HG02763 (cell line): ENCODE measurements around the gene COL11A2.

ENCODE experiments used
- ATAC-seq: cut with Tn5 transposase; IDR thresholded peaks from one replicate; pipeline ENCODE4 v1.9.1; 2021; ENCODE audit warnings: mild to moderate bottlenecking, moderate library complexity; ENCODE audit not compliant: unreplicated experiment

COL11A2 gene

DNA sequence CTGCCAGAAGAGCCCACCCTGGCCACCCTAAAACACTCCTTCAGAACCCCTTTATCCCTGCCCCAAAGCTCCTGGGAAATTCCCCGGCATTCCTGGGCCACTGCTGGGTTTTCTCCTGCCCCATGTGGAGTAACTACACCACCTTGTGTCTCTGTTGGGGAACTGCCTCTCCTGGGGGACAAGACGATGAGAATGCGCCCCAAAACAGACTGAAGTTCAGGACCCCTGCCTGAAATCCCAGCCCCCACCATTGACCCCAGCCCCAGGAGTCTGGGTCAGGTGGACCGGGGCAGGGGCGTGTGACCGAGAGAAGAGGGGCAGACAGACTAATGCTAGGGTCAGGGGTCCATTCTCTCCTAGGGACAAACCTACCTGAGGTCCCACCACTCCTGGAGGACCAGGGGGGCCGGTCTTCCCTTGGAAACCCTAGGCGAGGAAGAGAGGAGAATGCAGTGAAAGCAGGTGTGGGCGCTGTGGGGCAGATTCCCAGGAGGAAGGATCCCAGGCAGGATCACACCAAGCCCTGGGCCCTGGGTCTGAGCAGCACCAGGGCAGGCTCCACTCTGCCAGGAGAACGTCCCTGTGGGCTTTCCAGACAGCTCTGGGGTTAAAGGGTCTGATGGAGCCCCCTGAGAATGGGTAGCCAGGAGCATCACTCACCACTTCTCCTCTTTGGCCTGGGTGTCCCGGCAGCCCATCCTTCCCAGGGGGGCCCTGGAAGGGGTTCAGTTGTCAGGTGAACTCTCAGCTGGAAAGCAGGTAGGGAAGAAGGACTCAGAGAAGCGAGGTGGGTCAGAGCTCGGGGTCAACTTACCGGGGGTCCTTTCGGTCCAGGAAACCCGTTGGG, 19.4 kb downstream of the COL11A2 start:
- no peak for ATAC-seq

DNA sequence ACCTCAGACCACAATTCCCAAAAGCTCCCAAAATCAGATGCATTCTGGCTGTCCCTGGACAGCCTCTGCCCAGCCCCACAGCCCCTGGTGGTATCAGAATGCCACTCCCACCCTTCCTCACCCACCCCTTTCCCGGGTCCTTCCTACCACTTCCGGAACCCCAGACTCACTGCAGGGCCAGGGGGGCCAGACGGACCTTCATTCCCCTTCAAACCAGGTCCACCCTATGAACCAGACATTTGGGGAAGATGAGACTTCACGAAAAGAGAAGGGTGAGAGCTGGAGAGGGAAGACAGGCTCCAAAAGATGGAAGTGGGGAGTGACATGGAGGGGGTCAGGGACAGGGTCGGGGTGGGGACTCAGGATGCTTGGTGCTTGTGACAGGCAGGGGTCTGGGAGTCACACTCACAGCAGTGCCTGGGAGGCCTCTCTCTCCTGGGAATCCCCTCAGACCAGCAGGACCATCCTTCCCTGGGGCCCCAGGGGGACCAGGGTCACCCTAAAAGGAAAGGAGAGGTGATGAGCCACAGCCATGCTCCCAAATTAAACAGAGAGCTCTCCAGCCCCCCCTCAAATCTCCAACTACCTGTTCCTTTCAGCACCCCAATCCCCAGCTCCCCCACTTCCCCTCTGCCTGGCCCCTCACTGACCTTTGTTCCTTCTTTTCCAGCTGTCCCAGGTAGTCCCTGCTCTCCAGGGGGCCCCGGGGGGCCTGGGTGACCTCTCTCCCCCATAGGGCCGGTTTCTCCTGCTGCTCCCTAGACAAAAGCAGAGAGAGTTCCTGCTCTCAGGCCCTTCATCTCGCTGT, 20.2 kb downstream of the COL11A2 start:
- ATAC-seq: no peak

DNA sequence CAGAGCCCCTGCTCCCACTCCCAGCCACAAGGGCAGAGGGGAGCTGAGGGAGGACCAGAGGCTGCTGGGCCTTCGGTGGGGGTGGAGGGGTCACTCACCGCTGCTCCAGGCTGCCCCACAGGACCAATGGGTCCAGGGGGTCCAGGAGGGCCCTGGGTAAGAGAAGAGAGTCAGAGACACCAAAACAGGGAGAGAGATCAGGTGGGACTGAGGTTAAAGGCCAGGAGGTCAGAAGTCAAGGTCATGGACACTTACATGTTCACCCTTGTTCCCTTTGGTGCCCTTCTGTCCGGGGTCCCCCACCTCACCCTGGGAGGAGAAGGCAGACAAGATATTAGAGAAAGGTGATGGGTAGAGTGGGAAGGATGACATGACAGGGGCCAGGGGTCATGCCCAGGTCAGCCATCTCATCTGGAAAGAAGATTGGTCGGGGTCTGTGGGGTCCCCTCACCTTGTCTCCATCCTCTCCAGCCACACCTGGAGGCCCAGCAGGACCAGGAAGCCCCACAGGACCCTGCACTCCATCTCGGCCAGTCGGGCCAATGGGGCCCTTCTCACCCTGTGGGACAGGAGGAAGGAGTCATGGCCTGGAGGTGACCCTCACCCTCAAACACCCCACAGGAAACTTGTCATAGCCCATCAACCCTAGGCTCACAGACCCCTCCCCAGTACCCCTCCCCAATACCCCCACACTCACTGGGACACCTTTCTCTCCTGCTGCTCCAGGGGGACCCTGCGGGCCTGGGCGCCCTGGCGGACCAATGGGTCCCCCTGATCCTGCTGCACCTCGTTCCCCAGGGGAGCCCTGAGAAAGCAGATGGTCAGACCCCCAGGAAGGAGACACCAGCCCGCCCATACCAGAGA, 21.0 kb downstream of the COL11A2 start:
- ATAC-seq: no peak

DNA sequence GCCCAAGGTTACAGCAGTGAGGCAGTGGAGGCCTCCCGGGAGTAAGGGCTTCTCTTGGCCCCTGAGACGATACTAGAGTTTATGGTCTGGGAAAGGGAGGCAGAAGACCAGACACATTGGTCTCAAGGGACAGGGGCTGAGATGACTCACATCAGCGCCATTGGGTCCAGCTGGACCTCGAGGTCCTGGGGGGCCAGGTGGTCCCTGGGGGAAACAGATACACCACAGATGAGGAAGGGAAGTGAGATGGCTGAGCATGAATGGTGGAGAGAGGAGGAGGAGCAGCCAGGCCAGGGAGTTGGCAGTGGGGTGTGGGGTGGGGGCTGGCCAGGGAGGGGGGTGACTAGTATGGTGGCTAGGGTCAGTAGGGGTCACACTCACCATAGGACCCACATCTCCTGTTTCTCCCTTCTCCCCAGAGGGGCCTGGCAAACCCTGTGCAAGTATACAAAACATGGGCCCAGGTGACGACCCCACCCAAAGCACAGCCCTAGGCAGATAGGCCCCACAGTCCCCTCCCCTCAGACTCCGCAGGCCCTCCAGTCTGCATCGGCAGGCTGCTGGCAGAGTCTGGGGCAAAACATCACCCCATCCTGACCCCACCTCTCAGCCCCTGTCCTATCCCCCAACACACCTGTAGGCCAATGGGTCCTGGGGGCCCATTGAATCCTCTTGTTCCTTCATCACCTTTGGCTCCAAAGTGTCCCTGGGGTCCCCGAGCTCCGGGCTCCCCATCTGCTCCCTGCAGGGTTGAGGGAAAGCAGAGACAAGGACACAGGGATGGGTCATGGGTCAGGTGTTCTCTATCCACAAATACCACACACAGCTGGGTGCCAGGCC, 21.9 kb downstream of the COL11A2 start:
- ATAC-seq: no peak

DNA sequence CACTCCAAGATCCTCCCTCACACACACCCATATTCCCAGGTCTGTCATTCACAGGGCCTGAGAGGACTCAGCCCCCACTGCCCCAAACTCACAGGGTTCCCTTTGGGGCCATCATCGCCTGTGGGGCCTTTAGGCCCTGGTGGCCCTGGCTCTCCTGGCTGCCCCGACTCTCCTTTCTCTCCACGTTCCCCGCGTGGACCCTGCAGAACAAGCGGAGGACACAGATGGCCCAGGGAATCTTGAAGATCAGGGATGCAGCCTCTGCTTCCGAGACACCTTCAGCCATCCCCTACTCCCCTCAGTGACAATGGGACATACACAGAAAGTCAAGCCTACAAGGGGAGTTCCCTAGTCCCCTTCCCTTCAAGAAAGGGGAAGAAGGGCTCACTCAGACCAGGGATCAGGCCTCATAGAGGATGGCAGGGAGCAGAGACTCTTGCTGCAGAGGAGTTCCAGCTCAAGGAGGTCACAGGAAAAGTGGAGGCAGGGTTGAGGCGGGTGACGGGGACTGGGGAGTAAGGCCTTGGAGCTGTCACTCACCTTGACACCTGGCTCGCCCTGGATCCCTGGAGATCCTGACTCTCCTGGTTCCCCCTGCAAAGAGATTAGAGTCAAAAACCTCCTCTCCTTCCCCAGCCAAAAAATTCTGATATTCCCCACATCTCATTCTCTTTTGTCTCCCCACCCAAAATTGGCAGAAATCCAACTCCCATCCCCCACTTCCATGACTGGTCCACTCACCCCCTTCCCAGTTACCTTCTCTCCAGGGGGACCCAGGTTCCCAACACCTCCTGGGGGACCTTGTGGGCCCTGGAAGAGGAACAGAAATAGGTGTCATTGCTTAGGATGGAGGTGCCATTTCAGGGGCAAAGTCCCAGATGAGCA, 22.7 kb downstream of the COL11A2 start:
- ATAC-seq: no peak

DNA sequence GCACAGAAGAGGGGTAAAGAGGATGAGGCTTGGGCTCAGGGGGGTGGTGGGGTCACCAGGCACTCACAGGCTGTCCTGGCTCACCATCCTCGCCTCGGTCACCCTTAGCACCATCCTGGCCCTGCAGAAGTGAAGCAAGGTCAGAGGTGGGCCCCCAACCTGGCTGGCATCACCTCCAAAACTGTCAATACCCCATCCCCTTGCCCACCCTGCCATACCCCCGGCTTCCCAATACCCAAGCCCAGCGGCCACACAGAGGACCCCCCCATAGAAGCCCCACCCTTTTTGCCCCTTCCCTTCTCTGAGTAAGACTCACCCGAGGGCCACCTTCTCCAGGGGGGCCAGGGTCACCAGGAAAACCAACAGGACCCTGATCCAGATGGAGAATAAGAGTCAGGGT, 23.6 kb downstream of the COL11A2 start:
- ATAC-seq: no peak

DNA sequence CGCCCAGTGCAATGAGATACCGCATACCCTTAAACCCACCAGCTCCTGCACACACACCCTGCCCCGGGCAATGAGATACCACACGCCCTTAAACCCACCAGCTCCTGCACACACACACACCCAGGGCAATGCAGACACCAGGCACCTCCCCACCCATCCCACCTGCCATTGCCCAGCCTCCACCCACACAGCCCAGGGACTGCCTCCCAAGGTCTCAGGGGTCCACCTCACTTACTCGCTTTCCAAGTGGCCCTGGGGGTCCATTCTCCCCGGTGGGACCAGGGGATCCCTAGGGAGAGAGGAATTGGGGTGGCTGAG, 24.0 kb downstream of the COL11A2 start:
- ATAC-seq: no peak

DNA sequence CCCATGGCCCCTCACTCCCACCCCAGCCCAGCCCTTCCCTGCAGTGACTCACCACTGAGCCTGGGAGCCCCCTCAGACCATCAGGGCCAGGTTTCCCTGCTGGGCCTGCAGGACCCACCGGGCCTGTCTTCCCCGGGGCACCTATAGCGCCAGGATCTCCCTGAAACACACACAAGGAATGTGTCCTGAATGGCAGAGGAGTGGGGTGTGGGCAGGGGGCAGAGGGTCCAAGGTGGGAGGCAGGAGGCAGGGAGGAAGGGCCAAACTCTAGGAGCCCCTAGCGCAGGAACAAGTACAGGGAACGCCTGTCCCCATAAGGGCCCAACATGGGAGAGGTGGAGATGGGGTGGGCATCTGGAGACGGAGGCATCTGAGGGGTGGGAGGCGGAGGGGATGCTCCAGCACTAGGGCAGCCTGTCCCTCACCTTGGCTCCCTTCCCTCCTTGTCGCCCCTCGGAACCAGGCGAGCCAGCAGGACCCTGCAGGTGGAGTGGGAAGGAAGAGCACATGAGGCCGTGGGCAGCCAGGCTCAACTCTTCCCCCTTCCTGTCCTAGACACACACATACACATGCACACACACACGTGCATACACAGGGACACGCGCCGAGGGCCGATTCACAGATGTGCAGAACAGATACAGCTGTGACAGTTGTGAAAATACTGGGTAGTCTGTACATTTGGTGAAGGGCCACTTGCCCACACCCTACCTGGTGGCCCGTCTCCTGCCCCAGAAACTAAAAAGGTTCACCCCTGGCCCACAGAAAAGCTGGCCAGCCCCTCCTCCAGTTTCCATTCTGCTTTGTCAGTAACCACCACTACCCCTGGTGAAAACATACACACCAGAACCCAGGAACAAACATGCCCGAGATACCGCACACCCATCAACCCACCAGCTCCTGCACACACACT, 24.6 kb downstream of the COL11A2 start:
- no peak for ATAC-seq

DNA sequence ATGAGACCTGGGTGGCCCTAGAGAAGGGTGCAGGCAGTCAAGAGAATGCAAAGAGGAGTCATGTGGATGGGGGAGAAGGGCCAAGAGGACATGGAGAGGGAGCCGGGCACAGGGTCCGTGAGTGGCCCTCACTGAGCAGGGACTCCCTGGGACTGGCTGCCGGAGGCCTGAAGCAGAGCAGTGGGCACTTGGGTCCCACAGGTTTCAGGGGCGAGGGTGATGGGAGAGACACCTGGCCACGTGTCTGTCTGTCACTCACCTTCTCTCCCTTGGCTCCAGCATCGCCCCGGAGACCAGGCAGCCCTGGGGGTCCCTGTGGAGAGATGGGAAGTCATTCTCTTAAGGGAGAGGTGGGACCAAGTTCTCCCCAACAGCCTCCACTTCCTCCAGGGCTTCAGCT, 25.5 kb downstream of the COL11A2 start:
- no peak for ATAC-seq

DNA sequence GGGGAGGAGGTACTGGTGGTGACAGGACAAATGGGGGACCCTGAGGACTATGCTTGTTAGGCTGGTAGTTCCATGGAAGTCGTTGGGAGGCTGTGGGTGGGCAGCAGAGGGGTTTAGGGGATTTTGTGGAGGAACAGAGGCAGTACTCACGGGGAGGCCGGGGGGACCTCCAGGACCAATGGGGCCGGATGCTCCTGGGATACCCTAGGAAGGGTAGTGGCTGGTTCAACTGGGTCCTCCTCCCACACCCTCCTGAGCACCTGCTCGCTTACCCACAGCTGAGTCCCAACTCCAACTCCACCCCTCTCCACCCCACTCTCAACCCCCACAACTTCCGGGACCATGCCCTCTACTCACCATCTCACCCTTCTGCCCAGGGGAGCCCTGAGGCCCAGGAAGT, 25.9 kb downstream of the COL11A2 start:
- ATAC-seq: no peak

DNA sequence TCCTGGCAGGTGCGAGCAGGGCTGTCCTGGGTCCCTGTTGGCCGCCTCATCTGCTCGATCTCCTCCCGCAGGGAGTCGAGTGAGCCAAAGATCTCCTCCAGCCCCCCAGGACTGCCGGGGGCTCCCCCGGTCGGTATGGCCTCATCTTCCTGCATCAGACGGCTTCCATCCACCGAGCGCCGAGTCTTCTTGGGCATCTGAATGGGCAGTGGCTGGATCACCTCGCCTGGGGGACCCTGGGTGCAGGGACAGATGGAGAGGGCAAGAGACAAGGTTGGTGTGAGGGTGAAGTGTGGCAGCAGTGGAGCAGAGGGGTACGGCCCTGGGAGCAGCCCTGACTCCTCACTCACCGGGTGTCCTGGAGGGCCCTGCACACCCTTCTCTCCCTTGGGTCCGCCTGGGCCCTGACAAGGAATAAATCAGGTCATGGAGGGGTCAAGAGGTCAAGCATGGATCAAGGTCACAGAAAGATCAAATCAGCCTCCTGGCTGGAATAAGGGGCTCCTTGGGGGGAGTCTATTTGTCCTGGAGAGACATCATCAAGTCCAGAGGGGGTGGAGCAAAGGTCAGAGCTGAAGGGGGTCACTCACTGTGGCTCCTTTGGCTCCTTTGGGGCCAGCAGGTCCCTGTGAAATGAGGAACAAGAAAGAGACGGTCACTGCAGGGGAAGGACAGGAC, 26.5 kb downstream of the COL11A2 start:
- no peak for ATAC-seq

DNA sequence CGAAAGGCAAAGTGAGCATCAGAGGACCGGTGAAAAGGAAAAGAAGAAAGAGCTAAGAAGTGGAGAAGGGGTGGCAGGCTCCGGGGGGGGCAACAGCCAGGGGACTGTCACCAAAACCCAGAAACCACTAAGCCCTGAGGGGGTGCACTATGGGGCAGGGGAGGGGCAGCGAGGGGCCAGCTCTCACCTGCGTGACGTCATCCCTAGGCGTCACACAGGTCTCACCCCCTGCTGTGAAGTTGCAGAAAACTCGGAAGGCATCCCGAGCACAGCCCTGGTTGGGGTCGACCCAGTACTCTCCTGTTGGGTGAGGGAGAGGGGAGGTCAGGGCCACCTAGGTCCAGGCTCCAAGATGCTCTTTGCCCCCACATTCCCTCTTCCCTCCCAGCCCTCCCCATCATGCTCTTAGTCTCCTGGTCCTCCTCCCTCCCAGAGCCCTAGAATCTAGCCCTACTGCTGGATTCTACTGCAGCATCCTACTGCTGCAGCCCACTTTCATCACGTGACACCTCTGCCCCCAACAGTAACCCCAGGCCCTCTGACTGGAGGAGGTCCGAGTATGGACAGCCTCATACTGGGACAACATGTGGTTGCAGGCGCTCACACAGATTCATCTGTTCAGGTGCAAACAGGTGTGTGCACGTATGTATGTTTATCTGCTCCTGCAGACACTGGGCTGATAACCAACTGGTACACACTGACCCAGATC, 27.4 kb downstream of the COL11A2 start:
- no peak for ATAC-seq

DNA sequence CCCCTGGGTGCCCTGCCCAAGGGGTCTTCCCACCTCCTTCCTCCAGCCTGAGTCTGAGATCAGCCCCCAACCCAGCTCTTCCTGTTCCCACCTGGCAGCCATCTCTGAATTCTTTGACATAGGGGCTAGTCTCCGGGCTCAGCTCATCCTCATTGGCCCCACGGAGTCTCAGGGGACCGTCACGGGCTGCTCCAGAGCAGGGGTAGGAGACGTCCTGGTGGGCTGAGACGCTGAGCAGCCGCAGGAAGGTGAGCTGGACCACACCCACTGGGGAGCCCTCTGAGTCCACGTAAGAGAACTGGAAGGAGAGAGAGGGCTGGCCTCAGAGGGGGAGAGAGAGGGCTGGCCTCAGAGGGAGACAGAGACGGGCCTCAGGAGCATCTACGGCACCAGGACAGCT, 28.1 kb downstream of the COL11A2 start:
- no peak for ATAC-seq

DNA sequence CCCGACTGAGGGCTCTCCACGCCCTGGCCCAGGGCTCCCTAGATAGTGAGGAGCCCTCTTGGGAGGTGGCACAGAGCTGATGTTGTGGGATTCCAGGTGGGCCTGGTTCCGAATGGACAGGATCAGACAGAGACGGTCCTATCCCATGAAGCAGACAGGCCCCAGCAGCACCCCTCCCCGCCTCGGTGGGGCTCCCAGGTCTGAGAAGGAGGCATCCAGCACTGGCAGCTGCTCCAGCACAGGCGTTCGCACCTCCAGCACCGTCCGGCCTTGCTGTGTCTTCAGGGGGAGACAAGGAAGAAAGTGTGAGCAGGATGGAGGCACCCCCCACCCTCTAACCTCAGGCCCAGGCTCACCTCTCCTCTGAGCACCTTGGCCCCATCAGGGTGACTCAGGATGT, 28.7 kb downstream of the COL11A2 start:
- ATAC-seq: no peak

DNA sequence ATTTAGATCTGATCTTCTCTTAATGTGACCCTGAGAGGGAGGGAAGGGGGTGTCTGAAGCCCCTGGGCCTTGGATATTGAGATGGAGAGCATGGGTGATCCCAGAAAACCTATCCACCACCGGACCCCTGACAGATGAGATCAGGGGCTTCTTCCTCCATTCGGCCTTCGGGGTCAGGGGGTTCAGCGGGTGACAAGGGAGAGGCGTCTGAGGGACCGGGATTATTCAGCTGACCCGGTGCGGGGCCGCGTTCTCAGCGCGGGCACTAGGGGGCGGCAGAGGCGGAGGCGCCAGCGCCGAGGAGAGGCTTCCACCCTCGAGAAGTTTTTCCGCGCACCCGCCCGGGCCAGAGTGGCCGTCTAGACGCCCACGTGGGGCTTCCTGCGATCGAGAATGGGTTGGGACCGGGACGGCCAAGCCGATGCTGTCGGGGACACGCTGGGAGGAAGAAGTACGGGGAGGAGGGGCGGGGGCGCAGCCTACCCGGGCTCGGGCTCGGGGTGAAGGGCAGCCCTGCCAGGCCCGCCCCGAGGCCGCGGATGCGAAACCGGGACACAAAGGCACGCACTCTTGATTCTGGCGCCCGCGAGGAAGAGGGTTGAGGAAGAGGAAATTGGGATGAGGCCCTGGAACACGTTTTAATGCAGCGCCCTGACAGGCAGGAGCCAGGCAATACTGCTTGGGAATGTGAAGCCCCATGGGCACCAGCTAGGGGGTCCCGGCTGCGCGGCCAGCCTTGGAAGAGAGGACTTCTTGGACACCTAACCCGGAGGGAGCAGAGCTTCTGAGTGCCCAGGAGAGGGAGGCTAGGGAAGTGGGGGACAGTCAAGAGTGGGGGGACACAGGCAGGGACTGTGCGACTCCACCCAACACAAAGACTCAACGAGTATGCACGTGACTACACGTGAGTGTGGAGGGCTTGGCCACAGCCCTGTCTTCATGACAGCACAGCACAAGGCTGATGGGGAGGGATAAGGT, 30.6 kb downstream of the COL11A2 start:
- no peak for ATAC-seq

DNA sequence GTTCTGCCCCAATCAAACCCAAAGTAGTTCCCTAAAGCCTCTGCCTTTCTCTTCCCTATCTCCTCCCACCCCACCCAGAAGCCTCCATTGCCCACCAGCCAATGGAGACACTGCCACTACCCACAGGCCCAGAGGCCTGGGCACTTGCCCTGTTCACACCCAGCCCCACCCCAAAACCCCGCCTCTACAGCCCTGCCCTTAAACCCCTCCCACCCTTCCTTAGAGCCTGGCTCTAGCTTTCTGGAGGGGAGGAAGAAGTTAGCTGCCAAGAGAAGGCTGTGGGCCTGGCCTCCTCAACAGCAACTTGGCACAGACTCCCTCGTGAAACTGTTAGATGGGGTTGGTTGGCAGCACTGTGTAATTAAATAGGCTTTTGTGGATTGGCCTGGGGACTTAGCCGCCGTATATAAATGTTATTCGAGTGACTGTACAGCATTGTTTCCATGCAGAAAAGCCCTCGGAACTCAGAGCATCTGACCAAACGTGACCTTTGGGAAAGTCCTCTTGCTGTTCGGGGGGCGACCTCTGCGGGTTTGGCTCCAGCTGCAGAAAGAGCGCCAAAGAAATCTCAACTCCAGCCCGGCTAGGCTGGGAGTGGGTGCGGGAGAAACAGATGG, 31.4 kb downstream of the COL11A2 start:
- no peak for ATAC-seq
